ENCODE data around the gene GFOD1.

GFOD1 gene

GRCh38 chr6:13484827-13485226, 2.6 kb downstream of the GFOD1 start:
- no peak for DNase-seq

GRCh38 chr6:13484138-13484708, 3.2 kb downstream of the GFOD1 start:
- DNase-seq = no peak

- DNase-seq = no peak
These were observed 6.5 kb downstream of the GFOD1 start for GRCh38 chr6:13480631-13481501.

GRCh38 chr6:13479971-13480434, 7.4 kb downstream of the GFOD1 start:
- DNase-seq = no peak

- DNase-seq = no peak
These were observed 8.1 kb downstream of the GFOD1 start for GRCh38 chr6:13479206-13479800.

GRCh38 chr6:13478525-13478966, 8.9 kb downstream of the GFOD1 start:
- no peak for DNase-seq

GRCh38 chr6:13474787-13475186, 12.6 kb downstream of the GFOD1 start:
- no peak for DNase-seq

- peak; percentile 26 for DNase-seq
These were observed 13.0 kb downstream of the GFOD1 start for GRCh38 chr6:13474360-13474759.

GRCh38 chr6:13473768-13474165, 13.6 kb downstream of the GFOD1 start:
- no peak for DNase-seq

- DNase-seq = no peak
These were observed 14.2 kb downstream of the GFOD1 start for GRCh38 chr6:13472976-13473767.

GRCh38 chr6:13472099-13472498, 15.3 kb downstream of the GFOD1 start:
- peak; percentile 8 for DNase-seq

GRCh38 chr6:13471184-13471583, 16.2 kb downstream of the GFOD1 start:
- no peak for DNase-seq

GRCh38 chr6:13470238-13471140, 16.9 kb downstream of the GFOD1 start:
- DNase-seq = no peak

- DNase-seq = no peak
These were observed 17.7 kb downstream of the GFOD1 start for GRCh38 chr6:13469693-13470092.

GRCh38 chr6:13468839-13469238, 18.6 kb downstream of the GFOD1 start:
- DNase-seq = no peak

- no peak for DNase-seq
These were observed 20.2 kb downstream of the GFOD1 start for GRCh38 chr6:13467216-13467600.

- no peak for DNase-seq
These were observed 20.8 kb downstream of the GFOD1 start for GRCh38 chr6:13466304-13467215.

- no peak for DNase-seq
These were observed 21.7 kb downstream of the GFOD1 start for GRCh38 chr6:13465734-13466133.

GRCh38 chr6:13463941-13464340, 23.5 kb downstream of the GFOD1 start:
- no peak for DNase-seq

- DNase-seq = no peak
These were observed 24.1 kb downstream of the GFOD1 start for GRCh38 chr6:13463328-13463717.

Data from EL (cell line).